DOHH2 (cell line): ENCODE data around the gene ARHGEF7.

Experiments
- CTCF ChIP-seq: fragments of 200-600 bp; sonication (generic); IDR thresholded peaks from one replicate; pipeline ENCODE4 v1.5.1; 2014; ENCODE audit warnings: antibody characterized with exemption, mild to moderate bottlenecking, low read depth, low read length; ENCODE audit not compliant: poor library complexity, severe bottlenecking
- EZH2phosphoT487 ChIP-seq: fragments of 200-600 bp; sonication (generic); IDR thresholded peaks from 2 replicates; pipeline ENCODE4 v1.6.1; 2017; ENCODE audit warnings: borderline replicate concordance, mild to moderate bottlenecking, antibody characterized with exemption, low read length, moderate library complexity, mixed read lengths

GRCh38 chr13:111219950-111220349 is 104.8 kb downstream of the ARHGEF7 start:
- no peak for TF ChIP-seq CTCF
- TF ChIP-seq EZH2phosphoT487, result no peak
